Measurements from ENCODE around the gene PROC. TPM values are rescaled to one million over a fixed set of nuclear protein-coding genes. Genes with fewer than 3 reads are reported as not detected.
A peak's percentile ranks its signal among the peaks of the same experiment; 100 is the strongest.
"Not testable (repeated sequence)": the region's sequence is repeated elsewhere in the genome, so short reads cannot be mapped to it uniquely, and the experiment has no call there.

PROC gene
- total RNA-seq, 1 donor from 2014 or later = not detected

DNA sequence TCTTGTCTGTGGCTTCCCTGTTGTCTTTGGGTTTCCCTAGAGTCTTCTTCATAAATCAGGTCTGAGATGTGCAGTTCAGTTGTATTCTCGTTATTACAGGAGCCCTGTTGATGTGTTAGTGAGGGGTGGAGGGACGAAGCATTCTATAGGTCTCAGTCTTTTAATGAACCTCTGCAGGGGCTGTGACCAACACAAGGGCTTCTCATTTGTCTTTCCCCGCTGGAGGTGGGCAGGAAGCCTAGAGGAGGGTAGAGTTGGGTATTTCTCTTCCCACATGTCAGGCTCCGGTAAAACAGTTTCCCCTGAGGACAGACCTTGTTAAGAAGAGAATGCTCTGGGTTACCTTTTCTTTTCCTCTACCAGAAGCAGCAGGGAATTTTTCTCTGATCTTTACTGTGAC is 31.2 kb downstream of the PROC start:
- TF ChIP-seq, protein P1, sequence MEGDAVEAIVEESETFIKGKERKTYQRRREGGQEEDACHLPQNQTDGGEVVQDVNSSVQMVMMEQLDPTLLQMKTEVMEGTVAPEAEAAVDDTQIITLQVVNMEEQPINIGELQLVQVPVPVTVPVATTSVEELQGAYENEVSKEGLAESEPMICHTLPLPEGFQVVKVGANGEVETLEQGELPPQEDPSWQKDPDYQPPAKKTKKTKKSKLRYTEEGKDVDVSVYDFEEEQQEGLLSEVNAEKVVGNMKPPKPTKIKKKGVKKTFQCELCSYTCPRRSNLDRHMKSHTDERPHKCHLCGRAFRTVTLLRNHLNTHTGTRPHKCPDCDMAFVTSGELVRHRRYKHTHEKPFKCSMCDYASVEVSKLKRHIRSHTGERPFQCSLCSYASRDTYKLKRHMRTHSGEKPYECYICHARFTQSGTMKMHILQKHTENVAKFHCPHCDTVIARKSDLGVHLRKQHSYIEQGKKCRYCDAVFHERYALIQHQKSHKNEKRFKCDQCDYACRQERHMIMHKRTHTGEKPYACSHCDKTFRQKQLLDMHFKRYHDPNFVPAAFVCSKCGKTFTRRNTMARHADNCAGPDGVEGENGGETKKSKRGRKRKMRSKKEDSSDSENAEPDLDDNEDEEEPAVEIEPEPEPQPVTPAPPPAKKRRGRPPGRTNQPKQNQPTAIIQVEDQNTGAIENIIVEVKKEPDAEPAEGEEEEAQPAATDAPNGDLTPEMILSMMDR (conservative IDR thresholded peaks at IDR 0.05) = no peak
- H3K4me1 Mint-ChIP-seq = peaks cover 9% of the 10 kb centered on the region
- no peak overlapping the region for H3K4me3 Mint-ChIP-seq
- H3K27me3 Mint-ChIP-seq (ENCODE audit: low read depth) = no peaks in the 10 kb centered on the region
- DNase-seq (ENCODE audit: low read depth, low spot score) = no peak
- H3K27ac Mint-ChIP-seq (ENCODE audit: unreplicated experiment) = no peak overlapping the region
- peaks cover 4% of the 10 kb centered on the region for H3K9me3 Mint-ChIP-seq
- peaks cover 4% of the 10 kb centered on the region for H3K36me3 Mint-ChIP-seq (ENCODE audit: low read depth)

DNA sequence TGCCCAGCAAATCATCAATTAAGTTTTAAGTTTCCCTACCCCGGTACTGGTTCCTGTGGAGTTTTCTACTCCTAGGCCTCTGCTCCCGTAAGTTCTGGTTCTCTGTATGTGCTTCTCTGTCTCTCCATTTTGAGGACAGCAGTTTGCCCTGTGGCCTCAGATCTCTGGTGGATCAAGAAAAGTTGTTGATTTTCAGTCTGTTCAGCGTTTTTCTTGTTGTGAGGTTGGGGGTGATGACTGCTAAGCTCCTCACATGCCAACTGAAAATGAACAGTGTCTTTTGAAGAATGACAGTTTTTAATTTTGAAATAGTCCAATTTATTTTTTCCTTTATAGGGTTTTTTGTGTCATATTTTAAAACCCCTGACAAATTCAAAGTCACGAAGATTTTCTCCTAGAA is 31.7 kb downstream of the PROC start:
- DNase-seq (ENCODE audit: low read depth, low spot score) = no peak
- TF ChIP-seq, protein P1 (conservative IDR thresholded peaks at IDR 0.05) = no peak
- Mint-ChIP-seq H3K9me3 (peaks cover 4% of the 10 kb centered on the region), H3K27me3 (ENCODE audit: low read depth) (no peaks in the 10 kb centered on the region), H3K4me1 (peaks cover 9% of the 10 kb centered on the region), H3K4me3 (no peak overlapping the region), H3K27ac (ENCODE audit: unreplicated experiment) (no peak overlapping the region), H3K36me3 (ENCODE audit: low read depth) (peaks cover 4% of the 10 kb centered on the region)

DNA sequence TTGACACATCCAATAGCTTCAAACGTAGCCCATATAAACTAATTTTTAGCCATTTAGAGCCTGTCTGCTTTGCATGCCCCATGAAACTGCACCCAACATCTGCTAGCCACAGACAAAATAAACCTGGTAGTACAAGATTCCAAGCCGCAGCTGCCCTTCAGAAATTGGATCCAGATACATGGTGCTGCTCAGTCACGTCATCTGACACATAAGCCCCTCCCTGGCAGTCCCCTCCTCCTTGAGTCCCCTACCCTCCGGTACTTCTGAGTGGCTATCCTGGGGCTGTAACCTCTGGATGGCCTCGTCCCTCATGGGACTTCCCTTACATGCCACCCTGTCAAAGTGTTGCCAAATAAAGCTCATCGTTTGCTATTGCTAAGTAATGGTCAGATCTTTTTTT is 33.8 kb downstream of the PROC start:
- TF ChIP-seq, protein P1 (conservative IDR thresholded peaks at IDR 0.05) = no peak
- H3K36me3 Mint-ChIP-seq (ENCODE audit: low read depth) = no peaks in the 10 kb centered on the region

DNA sequence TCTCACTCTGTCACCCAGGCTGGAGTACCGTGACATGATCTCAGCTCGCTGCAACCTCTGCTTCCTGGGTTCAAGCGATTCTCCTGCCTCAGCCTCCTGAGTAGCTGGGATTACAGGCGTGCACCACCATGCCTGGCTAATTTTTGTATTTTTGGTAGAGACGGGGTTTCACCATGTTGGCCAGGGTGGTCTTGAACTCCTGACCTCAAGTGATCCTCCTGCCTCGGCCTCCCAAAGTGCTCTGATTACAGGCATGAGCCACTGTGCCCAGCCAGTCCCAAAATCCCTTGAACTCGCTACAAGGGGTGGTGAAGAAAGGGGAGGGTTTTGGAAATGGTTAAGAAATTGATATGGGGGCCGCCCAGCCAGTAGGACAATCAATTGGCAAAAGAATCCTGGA is 34.2 kb downstream of the PROC start:
- not testable (repeated sequence) for DNase-seq (ENCODE audit: low read depth, low spot score); H3K9me3 Mint-ChIP-seq; H3K27me3 Mint-ChIP-seq (ENCODE audit: low read depth); H3K36me3 Mint-ChIP-seq (ENCODE audit: low read depth); H3K27ac Mint-ChIP-seq (ENCODE audit: unreplicated experiment); H3K4me3 Mint-ChIP-seq
- H3K4me1 Mint-ChIP-seq = peaks cover 18% of the 10 kb centered on the region

More for the DNA sequence above, 33.8 kb downstream of the PROC start:
- no peaks in the 10 kb centered on the region for H3K27me3 Mint-ChIP-seq (ENCODE audit: low read depth)
- peak overlapping the region; percentile 5 for H3K27ac Mint-ChIP-seq (ENCODE audit: unreplicated experiment)
- no peak for DNase-seq (ENCODE audit: low read depth, low spot score)
- H3K4me3 Mint-ChIP-seq = no peak overlapping the region
- peaks cover 18% of the 10 kb centered on the region for H3K4me1 Mint-ChIP-seq
- no peaks in the 10 kb centered on the region for H3K9me3 Mint-ChIP-seq

DNA sequence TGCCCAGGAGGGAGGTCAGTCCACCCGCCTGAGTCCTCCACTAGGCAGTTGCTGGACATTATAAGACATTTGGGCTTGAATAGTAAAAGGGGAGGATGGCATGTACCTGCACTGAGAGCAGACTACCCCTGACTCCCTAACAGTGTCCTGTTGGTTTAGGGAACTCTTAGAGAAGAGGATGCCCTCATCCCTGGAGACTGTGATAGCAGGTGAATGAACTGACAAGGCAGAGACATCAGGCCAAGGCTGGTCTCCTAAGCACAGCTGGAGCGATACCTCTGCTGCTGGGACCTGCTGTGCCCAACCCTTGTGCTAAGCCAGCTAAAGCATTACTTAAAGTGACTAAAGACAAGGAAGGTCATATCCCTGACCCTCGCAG is 34.8 kb downstream of the PROC start:
- H3K27me3 Mint-ChIP-seq (ENCODE audit: low read depth) = no peaks in the 10 kb centered on the region
- H3K4me1 Mint-ChIP-seq = peaks cover 18% of the 10 kb centered on the region
- no peak for DNase-seq (ENCODE audit: low read depth, low spot score)
- H3K4me3 Mint-ChIP-seq = no peak overlapping the region
- H3K27ac Mint-ChIP-seq (ENCODE audit: unreplicated experiment) = peak overlapping the region; percentile 9
- TF ChIP-seq, protein P1 (conservative IDR thresholded peaks at IDR 0.05) = no peak
- H3K36me3 Mint-ChIP-seq (ENCODE audit: low read depth) = no peaks in the 10 kb centered on the region
- no peaks in the 10 kb centered on the region for H3K9me3 Mint-ChIP-seq

DNA sequence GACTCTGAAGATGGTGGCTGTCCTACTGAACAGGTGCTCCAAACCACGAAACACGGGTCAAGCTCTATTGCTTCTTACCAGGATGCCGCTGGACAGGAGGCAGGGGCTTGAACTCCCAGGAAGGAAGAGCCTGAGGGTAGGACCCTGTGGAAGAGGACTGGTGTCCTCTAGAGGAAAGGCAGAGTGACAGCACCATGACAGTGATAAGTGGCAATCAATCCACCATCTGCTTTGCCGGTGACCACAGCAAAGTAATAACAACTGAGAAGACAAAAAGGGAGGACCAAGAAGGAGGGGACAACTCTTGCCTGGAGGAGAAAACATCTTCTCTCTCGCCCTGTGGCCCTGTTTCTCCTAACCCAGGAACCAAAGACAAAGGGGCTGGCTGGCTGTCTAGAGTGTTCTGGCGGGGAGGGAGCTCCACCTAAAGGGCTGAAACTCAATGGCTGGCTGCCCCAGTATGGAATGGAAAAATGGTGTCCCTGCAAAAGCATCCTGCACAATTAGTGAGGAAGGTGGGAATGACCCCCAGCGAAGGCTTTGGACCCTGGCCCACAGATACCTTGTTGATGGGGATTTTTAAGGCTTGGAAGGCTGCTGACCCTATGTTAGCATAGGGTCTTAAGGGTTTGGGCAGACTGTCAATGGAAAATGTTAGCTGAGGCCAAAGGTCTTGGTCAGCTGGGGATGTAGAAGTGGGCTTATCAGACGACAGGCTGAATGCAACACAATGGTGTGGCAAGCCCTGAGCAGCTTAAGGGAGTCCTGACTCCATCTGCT is 35.4 kb downstream of the PROC start:
- Mint-ChIP-seq H3K27me3 (ENCODE audit: low read depth) (no peaks in the 10 kb centered on the region), H3K27ac (ENCODE audit: unreplicated experiment) (no peak overlapping the region), H3K9me3 (no peaks in the 10 kb centered on the region), H3K4me1 (peaks cover 18% of the 10 kb centered on the region), H3K4me3 (no peak overlapping the region), H3K36me3 (ENCODE audit: low read depth) (no peaks in the 10 kb centered on the region)
- DNase-seq (ENCODE audit: low read depth, low spot score) = no peak
- TF ChIP-seq, protein P1 (conservative IDR thresholded peaks at IDR 0.05) = peak; percentile 22
